GM21619 (cell line): ENCODE measurements around the gene PRXL2C.
"Not testable (repeated sequence)": the region's sequence is repeated elsewhere in the genome, so short reads cannot be mapped to it uniquely, and the experiment has no call there.

Experiments
- ATAC-seq: cut with Tn5 transposase; IDR thresholded peaks from one replicate; pipeline ENCODE4 v1.9.1; 2021; ENCODE audit not compliant: unreplicated experiment

PRXL2C gene

DNA sequence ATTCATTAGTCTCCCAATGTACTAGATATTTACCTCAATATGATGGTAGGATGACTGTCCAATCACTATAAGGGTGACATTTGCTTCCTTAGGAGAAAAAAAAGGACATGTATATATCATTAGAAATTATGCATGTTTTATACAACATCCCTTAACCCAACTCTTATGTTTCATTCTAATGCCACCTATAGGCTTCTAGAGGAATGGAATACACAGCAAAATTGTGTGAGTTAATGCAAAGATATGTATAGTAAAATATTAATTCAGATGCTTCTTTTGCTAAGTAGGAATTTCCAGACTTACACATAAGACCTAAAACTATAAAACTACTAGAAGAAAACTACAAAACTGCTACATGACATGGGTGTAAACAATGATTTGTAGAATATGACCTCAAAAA is 3.5 kb downstream of the PRXL2C start:
- ATAC-seq: no peak

DNA sequence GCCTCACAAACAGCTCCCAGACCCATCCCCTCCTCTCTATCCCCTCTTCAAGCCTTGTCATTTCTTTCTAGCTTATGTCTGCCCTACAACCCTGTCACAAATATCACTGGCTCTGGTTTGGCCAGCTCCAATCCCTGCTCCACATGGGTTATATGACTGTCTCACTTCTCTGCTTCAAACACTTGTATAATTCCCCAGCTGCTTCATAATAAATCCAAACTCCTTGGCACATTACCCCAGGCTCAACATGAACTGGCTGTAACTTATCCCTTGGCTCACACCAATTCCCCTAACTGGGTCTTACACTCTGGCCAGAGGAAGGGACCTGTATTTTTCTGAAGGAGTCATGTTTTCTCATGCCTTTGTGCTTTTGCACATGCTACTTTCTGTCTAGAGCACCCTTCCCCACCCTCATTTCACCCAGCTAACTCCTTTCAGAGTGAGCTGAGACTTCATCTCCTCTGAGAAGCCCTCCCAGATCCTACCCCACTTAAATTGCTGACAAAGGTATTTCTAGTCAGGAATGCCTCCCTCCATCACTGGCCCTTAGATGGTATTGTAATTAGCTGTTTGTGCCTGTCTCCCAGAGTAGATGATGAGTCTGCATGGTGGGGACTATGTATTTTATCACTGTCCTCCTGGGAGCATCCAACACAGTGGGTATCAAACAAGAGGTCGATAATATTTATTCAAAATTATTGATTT is 5.3 kb downstream of the PRXL2C start:
- ATAC-seq: no peak

- no peak for ATAC-seq
These were observed 8.8 kb downstream of the PRXL2C start for GRCh38 chr9:96646081-96646991.

GRCh38 chr9:96644137-96644536 is 11.0 kb downstream of the PRXL2C start:
- ATAC-seq: no peak

GRCh38 chr9:96641514-96641913 is 13.6 kb downstream of the PRXL2C start:
- ATAC-seq: no peak

GRCh38 chr9:96638606-96639364 is 16.3 kb downstream of the PRXL2C start:
- no peak for ATAC-seq

- ATAC-seq: no peak
These were observed 18.7 kb downstream of the PRXL2C start for GRCh38 chr9:96636368-96636767.

DNA sequence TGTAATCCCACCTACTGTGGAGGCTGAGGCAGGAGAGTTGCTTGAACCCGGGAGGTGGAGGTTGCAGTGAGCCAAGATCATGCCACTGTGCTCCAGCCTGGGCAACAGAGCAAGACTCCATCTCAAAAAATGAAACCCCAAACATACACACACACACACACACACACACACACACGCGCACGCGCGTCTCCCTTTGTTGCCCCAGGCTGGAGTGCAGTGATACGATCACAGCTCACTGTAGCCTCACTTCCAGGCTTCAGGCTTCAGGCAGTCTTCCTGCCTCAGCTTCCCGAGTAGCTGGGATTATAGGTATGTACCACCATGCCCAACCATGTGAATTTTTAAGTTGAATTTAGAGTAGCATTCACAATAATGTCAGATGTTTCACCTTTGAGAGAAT is 21.5 kb downstream of the PRXL2C start:
- not testable (repeated sequence) for ATAC-seq

DNA sequence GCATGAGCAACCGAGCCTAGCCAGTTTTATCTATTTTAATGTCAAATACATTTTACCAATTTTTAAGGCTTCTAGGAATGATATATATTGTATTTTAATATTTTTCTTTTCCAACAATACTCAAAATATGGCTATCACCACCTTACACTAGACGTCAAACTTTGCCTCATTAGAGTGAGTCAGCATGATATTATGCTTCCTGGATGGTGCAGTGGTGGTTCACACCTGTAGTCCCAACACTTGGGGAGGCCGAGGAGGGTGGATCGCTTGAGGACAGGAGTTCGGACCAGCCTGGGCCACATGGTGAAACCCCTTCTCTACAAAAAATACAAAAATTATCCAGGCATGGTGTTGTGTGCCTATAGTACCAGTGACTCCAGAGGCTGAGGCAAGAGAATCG is 28.2 kb downstream of the PRXL2C start:
- no peak for ATAC-seq

GRCh38 chr9:96621618-96622017 is 33.5 kb downstream of the PRXL2C start:
- ATAC-seq: no peak

GRCh38 chr9:96620832-96621269 is 34.3 kb downstream of the PRXL2C start:
- no peak for ATAC-seq

DNA sequence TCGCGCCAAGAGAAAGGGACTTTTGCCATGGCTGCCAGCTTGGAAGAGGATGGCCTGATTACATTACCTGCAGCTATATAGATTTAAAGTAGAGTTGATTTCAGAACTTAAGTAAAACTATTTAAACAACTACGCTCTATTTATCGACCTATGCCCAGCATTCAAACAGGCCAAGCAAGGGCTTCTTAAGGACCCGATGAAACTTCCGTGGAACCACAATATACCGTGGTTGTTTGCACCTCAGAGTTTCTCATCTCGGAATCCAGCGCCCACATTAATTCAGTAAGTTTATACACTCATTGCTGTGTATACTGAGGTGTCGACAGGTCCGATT is 35.0 kb downstream of the PRXL2C start:
- no peak for ATAC-seq

GRCh38 chr9:96619491-96620180 is 35.5 kb downstream of the PRXL2C start, which contains the start of gene CDC14B:
Gene CDC14B (minus strand): TSS chr9:96619843. CDS start chr9:96619378, 465 bp downstream.
- no peak for ATAC-seq

- ATAC-seq: no peak
These were observed 36.0 kb downstream of the PRXL2C start for GRCh38 chr9:96619124-96619465.

DNA sequence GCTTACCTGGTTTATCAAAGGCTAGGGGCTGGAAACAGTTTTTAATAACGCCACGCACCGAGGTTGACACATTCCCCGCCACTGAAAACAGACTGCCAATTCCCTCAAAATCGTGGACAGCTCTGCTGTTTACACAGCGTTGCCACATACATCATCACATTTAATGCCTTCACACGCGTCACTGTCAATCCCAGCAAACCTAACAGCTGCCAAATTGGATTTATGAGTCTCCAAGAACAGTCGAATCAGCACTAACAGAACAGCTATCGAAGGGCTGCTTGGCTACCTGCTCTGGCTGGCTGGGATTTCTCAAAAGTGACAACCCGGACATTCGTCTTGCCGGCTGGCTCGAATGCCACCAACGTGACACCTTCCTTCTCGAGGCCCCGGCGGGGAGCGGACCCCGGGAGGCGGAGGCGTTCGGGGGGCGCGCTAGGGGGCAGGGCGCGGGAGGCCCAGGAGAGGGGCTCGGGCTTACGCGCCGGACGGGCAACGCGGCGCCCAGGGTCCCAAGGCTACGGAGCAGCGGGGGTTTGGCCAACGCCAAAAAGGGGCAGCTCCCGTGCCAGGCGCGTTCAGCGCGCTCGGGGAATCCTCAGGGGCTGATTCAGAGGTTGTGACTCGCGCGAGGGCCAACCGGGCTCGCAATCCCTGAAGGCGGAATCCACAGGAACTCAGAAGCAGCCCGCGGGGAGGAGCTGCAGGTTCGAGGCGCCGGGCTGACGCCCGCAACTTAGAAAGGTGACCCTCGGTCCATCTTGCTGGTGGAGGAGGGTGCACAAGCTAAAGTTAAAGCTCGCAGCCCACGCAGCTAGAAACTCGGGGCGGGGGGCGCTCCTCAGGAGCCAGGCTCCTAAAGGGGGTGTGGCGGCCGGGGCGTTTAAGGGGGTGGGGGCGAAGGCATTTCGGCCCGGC is 36.7 kb downstream of the PRXL2C start:
- ATAC-seq: no peak

GRCh38 chr9:96617439-96618185 is 37.5 kb downstream of the PRXL2C start:
- ATAC-seq: no peak

GRCh38 chr9:96616817-96617438 is 38.2 kb downstream of the PRXL2C start:
- no peak for ATAC-seq

DNA sequence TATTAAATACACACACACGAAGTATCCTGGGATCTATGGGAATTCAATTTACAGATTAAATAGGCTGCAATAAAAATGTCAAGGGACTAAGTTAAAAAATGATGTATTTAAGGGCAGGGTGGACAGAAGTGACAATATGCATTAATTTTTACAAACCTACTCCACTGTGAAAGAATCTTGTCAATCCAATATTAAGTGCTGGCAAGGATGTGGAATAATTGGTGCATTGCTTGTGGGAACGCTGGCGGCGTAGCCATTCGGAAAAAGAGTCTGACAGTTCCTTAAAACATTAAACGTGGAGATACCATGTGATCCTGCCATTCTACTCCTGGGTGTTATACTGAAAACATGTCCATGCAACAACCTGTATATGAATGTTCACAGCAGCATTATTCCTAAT is 39.7 kb downstream of the PRXL2C start:
- no peak for ATAC-seq

DNA sequence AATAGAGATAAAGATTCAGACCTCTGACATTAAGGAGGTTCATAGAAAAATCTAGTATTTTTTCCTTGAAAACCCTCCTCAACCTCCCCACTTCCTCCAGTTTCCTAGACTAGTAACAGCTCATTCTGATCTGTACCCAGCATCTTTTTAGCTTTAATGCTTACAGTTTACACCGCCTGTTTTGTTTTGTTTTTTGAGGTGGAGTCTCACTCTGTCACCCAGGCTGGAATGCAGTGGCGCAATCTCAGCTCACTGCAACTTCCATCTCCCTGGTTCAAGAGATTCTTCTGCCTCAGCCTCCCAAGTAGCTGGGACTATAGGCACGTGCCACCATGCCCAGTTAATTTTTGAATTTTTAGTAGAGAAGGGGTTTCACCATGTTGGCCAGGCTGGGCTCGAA is 40.5 kb downstream of the PRXL2C start:
- ATAC-seq: not testable (repeated sequence)
